ENCODE measurements around the gene SPOUT1.
A peak's percentile ranks its signal among the peaks of the same experiment; 100 is the strongest.
"Not testable (repeated sequence)": the region's sequence is repeated elsewhere in the genome, so short reads cannot be mapped to it uniquely, and the experiment has no call there.

The SPOUT1 gene, protein sequence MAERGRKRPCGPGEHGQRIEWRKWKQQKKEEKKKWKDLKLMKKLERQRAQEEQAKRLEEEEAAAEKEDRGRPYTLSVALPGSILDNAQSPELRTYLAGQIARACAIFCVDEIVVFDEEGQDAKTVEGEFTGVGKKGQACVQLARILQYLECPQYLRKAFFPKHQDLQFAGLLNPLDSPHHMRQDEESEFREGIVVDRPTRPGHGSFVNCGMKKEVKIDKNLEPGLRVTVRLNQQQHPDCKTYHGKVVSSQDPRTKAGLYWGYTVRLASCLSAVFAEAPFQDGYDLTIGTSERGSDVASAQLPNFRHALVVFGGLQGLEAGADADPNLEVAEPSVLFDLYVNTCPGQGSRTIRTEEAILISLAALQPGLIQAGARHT

DNA sequence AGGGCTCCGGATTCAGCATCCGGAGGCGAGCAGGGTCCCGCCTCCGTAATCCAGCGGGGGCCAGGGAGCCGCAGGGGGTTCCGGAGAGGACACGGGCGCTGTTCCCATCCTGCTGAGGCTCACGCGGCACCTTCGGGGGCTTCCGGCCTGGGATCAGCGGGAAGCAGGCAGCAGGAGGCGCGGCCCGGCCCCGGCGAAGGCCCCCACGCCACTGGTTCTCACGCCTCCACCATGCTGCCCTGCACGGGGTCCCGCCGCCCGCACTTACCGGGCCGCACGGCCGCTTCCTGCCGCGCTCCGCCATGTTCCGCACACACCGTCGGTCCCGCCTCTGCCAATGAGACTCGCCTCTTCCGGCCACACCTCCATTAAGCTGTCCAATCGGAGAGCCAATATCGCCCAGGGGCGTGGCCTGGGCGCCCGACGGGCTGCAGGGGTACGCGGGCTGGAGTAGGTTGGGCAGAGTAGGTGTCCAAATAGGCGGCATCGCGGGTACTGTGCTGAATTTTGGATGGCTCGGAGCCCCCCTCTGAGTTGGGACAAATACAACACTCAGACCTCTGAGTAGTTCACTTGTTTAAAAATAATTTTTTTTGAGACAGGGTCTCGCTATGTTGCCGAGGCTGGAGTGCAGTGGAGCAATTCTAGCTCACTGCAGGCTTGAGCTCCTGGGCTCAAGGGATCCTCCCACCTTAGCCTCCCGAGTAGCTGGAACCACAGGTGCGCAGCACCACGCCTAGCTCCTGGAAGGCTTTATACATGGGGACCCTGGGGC lies at the start of gene SPOUT1:
Gene SPOUT1 (minus strand): TSS at position 318 of the 775 bp plus-strand sequence. CDS start 14 bp downstream, at position 304.
- peak; percentile 97 for DNase-seq

DNA sequence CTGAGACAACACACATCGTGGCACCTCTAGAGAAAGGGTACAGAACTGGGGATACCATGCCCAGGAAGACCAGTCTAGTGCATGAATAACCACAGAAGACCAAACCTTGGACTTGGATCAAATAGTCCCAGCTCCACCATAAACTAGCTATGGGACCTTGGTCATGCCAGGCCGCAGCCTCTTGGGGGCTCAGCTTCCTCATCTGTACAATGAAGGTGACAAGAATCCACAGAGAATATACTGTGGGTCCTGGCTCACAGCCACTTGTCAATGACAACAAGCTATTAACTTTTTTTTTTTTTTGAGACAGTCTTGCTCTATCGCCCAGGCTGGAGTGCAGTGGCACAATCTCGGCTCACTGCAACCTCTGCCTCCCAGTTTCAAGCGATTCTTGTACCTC lies 48.3 kb upstream of the SPOUT1 start:
- no peak for DNase-seq

DNA sequence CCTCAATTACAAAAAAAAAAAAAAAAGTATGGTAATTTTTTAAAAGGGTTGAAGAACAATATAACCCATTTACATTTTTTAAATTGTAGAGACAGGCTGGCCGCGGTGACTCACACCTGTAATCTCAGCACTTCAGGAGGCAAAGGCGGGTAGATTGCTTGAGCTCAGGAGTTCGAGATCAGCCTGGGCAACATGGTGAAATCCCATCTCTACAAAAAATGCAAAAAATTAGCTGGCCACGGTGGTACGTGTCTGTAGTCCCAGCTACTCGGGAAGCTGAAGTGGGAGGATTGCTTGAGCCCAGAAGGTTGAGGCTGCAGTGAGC lies 41.3 kb upstream of the SPOUT1 start:
- not testable (repeated sequence) for DNase-seq

DNA sequence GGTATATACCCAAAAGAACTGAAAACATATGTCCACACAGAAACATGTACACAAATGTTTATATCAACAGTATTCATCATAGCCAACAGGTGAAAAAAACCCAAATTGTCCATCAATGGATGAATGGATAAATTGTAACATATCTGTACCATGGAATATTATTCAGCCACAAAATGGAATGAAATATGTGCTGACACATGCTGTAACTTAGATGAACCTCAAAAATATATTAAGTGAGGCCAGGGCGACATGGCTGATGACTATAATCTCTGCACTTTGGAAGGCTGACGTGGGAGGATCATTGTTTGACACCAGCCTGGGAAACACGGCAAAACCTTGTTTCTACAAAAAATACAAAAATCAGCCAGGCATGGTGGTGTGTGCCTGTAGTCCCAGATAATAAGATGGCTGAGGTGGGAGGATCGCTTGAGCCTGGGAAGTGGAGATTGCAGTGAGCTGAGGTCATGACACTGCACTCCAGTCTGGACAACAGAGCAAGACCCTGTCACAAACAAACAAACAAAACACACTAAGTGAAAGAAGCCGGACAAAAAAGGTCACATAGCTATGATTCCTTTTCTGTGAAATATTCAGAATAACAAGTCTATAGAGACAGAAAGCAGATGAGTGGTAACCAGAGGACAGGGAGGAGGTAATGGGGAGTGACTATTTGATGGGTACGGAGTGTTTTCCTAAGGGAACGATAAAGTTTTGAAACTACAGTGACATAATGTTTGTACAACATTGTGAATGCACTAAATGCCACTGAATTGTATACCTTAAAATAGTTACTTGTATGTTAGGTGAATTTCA lies 40.7 kb upstream of the SPOUT1 start:
- no peak for DNase-seq

DNA sequence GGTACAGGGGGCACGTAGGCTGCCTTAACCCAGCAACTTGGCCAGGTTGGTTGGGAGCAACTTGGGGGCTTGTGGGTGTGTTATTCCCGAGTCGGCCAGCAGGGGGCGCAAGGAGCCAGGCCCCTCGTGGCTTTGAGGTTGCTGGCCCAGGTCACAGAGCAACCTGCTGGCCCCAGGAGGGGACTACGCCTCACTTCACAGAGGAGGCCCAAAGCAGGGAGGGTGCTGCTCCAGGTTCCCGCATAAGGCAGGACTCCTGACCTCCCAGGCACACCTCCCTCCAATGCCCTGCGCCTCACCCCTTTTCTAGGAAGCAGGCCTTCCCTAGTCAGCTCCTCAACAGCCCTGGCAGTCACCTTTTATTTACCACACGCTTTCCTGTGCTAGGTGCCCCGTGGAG lies 34.1 kb upstream of the SPOUT1 start:
- DNase-seq, result peak; percentile 65

DNA sequence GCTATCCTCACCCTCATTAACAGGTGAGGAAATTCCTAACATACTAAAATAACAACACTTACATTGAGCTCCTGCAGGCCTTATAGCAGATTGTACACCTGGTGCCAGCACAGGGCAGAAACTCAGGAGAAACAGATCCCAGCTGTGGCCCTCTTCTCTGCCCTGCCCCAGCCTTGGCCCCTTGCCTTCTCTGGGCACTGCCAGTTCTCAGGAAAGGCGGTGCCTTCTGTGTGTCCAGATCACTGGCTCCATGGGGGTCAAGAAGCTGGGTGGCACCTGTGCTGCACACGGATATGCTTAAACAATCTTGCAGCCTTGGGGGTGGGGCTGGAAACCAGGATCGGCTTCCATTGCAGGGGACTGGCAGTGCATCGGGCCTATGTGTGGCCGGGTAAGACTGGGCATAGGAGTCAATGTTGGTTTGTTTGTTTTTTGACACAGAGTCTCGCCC lies 32.8 kb upstream of the SPOUT1 start:
- no peak for DNase-seq

DNA sequence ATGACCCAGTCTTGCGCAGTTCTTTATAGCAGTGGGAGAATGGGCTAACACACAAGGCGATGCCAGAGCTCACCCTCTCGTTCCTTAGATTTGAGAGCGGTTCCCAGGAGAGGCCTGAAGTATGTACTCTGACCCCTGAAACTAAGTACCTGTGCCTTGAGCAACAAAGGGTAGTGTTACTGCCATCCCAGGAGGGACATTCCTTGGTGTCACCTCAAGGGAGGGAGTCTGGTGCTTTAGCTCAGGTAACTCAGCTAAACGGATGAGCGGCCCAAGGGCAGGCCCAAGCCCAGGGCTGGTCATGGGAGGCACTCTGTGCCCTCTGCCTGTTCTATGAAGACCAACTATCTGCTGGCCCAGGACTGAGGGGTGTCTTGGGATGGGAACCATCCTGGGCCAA lies 31.9 kb upstream of the SPOUT1 start:
- DNase-seq, result no peak

DNA sequence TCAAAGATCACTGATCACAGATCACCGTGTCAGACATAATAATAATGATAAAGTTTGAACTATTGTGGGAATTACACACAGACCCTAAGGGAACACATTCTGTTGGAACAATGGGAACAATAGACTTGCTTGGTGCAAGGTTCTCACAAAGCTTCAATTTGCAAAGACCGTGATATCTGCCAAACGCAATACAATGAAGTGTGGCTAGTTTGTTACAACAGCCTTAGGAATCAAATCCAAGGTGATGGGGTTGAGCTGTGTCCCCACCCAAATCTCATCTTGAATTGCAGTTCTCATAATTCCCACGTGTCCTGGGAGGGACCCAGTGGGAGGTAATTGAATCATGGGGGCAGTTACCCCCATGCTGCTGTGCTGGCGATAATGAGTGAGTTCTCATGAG lies 31.3 kb upstream of the SPOUT1 start:
- DNase-seq, result no peak

DNA sequence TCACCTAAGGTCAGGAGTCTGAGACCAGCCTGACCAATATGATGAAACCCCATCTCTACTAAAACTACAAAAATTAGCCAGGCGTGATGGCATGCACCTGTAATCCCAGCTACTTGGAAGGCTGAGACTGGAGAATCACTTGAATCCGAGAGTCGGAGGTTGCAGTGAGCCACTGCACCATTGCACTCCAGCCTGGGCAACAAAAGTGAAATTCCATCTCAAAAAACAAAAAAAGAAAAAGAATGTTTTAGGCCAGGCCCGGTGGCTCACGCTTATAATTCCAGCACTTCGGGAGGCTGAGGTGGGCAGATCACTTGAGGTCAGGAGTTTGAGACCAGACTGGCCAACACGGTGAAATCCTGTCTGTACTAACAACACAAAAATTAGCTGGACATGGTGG lies 28.9 kb upstream of the SPOUT1 start:
- not testable (repeated sequence) for DNase-seq

DNA sequence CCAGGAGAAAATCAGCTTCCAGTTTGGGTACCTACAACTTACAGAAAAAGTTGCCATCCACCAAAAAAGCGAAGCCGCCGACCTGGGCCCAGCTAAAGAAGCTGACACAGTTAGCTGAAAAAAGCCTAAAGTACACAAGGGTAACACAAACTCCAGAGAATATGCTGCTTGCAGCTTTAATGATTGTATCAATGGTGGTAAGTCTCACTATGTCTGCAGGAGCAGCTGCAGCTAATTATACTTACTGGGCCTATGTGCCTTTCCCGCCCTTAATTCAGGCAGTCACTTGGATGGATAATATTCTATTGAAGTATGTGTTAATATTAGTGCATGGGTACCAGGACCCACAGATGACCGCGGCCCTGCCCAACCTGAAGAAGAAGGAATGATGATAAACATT lies 24.9 kb upstream of the SPOUT1 start:
- not testable (repeated sequence) for DNase-seq

DNA sequence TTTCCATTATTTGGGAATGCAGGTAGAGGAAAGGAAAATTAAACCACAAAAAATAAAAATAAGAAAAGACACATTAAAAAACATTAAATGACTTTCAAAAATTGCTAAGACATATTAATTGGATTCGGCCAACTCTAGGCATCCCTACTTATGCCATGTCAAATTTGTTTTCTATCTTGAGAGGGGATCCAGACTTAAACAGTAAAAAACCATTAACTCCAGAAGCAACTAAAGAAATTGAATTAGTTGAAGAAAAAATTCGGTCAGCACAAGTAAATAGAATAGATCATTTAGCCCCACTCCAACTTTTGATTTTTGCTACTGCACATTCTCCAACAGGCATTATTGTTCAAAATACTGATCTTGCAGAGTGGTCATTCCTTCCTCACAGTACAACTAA lies 23.1 kb upstream of the SPOUT1 start:
- not testable (repeated sequence) for DNase-seq

DNA sequence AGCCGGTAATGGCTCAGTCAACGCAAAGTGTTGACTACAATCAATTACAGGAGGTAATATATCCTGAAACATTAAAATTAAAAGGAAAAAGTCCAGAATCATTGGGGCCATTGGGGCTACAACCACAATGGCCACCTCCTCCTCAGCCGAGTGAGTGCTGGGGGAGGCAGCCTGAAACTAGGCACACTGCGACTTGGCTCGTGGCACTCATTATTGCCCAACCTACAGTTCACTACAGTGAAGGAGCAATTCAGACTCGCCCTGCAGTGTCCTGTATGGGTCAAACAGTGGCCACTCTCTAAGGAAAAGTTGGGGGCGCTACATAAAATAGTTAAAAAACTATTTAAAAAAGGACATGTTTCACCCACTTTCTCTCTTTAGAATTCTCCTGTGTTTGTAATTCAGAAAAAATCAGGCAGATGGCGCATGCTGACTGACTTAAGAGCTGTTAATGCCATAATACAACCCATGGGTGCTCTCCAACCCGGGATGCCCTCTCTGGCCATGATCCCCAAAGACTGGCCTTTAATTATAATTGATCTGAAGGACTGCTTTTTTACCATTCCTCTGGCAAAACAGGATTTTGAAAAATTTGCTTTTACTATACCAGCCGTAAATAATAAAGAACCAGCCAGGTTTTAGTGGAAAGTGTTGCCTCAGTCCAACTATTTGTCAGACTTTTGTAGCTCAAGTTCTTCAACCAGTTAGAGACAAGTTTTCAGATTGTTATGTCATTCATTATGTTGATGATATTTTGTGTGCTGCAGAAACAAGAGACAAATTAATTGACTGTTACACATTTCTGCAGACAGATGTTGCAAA lies 22.4 kb upstream of the SPOUT1 start:
- not testable (repeated sequence) for DNase-seq

DNA sequence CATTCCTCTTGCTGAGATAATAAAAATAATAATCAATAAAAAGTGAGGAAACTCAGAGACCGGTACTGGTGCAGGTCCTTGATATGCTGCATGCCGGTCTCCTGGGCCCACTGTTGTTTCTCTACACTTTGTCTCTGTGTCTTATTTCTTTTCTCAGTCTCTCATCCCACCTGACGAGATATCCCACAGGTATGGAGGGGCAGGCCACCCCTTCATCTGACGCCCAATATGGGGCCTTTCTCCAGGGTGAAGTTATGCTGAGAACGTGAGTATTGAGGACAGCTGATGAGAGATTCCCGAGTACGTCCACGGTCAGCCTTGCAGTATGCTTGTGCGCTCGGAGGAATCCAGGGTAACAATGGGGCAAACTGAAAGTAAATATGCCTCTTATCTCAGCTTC lies 21.4 kb upstream of the SPOUT1 start:
- not testable (repeated sequence) for DNase-seq

DNA sequence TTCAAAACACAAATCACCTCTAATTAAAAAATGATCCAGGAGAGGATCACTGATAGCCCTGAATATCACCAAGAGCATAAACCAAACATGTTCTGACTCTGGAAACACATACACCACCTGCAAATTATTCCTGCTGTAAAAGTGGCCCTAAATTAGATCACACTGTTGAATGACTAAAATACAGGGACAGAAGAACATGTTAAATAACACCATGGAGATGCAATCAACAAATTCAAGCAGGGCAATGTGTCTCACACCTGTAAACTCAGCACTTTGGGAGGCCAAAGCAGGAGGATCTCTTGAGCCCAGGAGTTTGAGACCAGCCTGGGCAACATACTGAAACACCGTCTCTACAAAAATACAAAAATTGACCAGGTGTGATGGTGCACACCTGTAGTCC lies 18.2 kb upstream of the SPOUT1 start:
- DNase-seq, result no peak

DNA sequence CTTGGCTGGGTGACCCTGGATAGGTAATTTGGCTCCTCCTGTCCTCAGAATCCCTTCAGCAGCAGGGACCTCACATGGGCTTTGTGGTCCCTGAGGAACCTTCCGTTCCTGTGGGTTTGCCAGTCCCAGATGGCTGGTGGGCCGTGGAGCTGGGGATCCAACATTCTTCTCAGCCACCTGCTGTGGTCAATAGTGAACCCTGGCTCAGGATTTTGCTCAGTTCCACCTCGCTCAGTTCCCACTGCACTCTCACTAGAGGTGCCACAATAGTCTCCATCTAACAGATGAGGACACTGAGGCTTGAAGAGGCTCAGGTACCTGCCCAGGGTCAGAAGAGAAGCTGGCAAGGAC lies 17.1 kb upstream of the SPOUT1 start:
- DNase-seq, result no peak

DNA sequence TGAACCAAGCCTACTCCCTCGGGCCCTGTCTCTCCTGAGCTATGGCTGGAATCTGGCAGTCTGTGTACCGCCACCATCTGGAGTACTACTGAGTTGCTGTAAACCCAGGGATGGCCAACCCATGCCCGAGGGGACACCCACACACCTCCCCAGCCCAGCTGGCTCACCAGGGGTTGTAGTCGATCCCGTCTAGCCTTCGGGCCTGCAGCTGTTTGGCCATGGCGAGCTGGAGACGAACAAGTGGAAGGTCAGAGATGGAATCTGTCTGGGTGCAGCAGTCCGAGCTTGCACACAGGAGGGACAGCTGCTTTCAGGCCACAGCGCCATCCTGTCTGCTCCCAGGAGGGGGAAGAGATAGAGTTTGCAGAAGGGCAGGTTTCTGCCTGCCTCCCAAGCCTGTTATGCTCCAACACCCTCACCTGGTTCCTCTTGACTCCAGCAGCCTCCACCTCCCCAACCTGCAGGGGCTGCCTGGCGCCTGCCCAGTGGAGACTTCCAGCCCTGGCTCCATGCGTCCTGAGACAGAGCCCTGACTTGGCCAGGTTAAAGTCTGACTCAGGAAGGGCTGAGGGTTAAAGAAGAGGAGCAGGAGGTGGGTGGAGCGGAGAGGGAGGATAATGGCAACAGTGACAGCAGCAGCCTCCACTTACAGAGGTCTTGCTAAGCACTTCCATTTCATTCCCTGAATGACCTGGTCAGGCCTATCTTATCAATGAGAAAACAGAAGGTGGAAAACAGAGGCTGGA lies 15.8 kb upstream of the SPOUT1 start:
- peak; percentile 40 for DNase-seq

DNA sequence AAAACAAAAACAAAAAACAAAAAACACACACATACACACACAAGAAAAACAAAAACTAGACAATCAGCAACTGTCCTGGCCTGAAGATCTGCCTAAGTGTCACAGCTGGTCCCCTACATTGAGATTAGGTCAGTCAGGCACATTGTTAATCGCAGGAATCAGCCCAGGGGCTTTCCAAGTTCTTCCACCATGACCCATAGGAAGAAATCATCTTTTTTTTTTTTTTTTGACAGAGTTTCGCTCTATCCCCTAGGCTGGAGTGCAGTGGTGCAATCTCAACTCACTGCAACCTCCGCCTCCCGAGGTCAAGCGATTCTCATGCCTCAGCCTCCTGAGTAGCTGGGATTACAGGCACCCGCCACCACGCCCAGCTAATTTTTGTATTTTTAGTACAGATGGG lies 13.6 kb upstream of the SPOUT1 start:
- not testable (repeated sequence) for DNase-seq

DNA sequence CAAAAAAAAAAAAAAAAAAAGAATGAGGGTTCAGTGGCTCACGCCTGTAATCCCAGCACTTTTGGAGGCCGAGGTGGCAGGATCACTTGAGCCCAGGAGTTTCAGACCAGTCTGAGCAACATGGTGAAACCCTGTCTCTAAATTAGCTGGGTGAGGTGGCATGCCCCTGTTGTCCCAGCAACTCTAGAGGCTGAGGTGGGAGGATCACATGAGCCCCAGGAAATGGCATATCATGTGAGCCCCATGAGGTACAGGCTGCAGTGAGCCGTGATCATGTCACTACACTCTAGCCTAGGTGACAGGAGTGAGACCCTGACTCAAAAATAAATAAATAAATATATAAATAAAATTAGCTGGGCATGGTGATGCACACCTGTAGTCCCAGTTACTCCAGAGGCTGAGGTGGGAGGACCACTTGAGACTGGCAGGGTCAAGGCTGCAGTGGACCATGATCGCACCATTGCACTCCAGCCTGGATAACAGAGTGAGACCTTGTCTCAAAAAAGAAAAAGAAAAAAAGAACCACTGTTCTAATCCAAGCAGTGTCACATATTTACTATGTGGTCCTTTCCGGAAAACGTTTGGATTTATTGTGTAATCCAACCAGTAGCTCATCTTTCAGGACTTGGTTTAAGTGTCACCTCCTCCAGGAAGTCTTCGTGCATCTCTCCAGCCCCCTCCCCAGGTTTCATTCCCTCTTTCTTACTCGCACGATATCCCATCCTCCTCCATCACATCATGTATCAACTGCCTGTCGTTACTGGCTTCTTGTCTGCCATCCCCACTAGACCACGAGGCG lies 12.3 kb upstream of the SPOUT1 start:
- DNase-seq, result no peak

DNA sequence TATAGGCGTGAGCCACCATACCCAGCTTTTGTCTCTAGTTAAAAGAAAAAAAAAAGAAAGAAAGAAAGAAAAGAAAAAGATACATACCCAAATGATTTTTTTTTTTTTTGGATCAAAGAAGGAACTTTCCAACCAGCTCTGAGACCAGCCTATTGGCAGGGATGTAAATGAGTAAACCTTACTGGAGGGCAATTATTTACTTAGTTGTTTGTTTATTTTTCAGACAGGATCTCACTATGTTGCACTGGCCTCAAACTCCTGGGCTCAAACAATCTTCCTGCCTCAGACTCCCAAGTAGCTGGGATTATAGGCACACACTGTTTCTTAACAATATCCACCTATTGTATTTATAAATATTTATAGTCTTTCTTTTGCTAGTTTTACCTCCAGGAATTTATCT lies 10.9 kb upstream of the SPOUT1 start:
- no peak for DNase-seq

DNA sequence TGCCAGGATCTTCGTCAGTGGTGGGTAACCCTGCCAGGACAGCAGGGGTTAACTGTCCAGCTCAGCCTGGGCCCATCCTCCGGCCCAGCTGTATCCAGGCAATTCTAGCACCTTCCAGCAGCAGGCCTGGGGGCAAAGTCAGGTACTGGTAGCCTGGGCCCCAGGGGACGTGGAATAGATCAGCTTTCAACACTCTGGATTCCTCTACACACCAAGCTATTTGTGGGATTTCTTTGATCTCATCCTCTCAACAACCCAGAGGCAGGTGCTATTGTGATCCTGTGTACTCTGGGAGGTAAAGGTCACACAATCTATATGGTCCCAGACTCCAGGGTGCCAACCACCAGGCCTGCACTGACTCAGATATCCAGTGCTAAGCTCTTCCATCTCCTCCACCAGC lies 8.7 kb upstream of the SPOUT1 start:
- DNase-seq, result no peak
